AG20443 (cell line): ENCODE measurements around the gene ULBP2.
A peak's percentile ranks its signal among the peaks of the same experiment; 100 is the strongest.
"Not testable (repeated sequence)": the region's sequence is repeated elsewhere in the genome, so short reads cannot be mapped to it uniquely, and the experiment has no call there.

Experiments used
- DNase-seq: peaks from one replicate; pipeline ENCODE4 v3.0.0; 2012; ENCODE audit warnings: low spot score, mixed read lengths

The ULBP2 gene

DNA sequence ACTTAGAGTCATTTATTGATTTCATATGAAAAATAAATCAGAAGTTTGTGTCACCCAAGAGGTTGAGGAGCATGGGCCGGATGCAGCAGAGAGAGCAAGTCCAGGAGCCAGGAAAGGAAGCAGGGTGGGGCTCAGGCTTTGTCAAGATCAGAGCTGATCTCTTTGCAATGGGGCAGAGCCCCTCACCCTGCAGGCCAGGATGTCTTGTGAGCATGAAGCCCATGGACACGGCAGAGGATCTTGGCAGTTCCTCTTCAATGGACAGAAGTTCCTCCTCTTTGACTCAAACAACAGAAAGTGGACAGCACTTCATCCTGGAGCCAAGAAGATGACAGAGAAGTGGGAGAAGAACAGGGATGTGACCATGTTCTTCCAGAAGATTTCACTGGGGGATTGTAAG, 27.1 kb downstream of the ULBP2 start:
- DNase-seq, result not testable (repeated sequence)

DNA sequence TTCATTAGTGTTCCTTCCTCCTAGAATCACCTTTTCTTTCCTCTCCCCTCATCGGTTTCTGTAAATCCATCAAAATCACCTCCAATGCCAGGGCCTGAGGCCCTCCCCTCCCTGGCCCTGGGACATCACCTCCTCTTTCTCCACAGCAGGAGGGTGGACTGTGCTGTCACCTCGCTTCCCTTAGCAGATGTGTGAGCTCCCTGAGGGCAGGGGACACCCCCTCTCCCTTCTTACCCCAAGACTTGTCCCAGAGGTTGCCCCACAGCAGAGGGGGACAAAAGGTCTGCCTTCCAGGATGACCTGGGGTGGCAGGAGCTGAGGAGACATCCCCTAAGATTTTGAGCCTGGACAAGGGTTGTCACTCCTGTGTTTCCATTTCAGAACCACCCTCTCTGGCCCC, 27.8 kb downstream of the ULBP2 start:
- DNase-seq, result no peak

DNA sequence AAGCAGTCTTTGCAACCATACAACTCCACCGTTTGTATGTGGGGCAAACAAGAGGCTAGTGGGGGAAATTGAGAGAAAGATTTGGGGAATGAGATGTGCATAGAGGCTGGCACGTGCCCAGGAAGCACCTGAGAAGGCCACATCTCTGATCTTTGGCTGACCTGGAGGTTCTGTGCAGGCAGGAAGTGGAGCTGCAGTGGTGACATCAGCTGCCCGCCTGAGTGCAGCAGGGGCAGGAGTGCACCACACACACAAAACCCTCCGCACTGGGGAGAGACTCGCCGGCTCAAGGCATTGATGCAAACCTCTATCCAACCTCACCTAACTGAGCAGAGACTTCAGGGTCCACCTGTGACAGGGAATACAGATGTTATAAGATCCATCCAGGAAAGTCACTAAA, 32.6 kb downstream of the ULBP2 start:
- DNase-seq, result not testable (repeated sequence)

DNA sequence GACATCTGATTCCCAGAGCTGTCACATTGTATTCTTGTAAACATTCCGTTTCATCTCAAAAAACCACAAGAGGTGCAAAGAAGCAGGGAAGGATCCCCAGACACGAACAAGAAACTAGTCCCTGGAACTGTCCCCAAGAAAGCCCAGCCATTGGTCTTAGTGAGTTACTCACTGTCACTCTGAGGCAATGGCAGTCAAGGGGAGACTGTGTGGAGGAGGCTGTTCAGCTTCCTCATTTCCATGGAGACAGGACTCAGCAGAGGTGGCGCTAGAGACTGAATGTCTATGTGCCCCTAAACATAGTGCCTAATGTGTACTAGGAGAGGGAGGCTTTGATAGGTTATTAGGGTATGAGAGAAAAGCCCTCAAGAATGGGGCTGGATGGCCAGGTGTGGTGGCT, 33.0 kb downstream of the ULBP2 start:
- DNase-seq, result no peak

DNA sequence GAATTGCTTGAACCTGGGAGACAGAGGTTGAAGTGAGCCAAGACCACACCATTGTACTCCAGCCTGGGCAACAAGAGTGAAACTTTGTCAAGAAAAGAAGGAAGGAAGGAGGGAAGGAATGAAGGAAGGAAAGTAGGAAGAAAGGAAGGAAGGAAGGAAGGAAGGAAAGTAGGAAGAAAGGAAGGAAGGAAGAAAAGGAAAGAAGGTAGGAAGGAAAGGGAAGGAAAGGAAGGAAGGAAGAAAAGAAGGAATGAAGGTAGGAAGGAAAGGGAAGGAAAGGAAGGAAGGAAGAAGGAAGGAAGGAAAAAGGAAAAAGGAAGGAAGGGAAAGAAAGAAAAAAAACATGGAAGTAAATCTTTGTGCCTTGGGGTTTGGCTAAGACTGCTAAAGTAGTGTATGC, 33.6 kb downstream of the ULBP2 start:
- no peak for DNase-seq

DNA sequence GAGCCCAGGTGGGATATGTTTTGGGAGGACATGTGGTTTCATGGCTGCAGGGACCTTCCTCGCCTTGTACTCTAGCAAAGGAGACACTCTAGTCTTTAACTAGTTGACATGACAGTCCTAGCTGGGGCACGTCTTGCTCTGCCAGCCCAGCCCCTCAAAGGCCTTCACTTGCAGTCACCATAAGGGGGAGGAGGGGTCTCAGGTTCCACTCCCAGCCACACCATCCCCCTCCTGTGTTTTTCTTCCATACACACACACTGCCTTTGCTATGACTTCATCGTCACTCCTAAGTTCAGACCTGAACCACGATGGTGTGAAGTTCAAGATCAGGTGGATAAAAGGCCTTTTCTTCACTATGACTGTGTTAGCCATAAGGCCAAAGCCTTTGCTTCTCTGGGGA, 35.4 kb downstream of the ULBP2 start:
- DNase-seq, result no peak

DNA sequence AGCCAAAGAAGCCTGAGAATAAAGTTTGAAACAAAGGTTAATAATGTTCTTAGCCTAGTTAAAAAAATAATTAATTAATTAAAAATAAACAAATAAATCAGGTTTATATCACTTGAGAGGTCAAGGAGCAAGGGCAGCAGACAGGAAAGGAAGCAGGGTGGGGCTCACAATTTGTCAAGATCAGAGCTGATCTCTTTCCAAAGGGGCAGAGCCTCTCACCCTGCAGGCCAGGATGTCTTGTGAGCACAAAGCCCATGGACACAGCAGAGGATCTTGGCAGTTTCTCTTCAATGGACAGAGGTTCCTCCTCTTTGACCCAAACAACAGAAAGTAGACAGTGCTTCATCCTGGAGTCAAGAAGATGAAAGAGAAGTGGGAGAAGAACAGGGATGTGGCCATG, 36.8 kb downstream of the ULBP2 start:
- no peak for DNase-seq

DNA sequence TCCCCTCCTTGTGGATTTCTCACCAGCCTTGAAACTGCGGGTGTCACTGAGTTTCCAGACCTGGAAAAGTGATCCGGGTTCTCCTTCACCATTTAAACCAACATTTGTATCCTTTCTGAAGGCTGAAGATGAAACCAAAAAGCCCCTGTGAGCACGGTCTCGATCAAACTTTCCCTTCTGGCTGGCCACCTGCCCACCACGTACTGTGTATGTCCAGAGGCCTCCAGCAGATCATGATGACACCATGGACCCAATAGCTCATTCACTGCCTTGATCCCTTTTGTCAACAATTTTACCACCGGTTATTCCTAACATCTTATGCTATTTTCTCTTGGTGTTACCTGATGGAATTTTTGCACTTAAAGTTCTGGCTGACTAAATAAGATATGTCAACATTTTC, 37.5 kb downstream of the ULBP2 start:
- DNase-seq, result no peak

DNA sequence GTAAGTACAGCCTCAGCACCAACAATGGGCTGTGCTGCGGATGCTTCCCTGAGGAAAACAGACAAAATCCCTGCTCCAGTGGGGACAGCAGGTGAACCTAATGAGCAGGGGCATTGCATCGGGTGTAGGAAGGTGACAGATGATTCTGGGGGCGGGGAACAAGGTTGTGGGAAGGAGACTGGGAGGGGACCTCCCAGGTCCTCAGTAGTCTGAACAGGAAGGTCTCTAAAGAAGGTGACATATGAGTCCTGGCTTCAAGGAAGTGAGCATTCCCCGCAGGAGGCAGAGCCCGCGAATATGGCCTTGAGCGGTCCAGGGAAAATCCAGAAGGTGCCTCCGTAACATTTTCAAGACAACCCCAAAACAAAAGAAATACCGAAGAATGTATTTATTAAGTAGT, 41.3 kb downstream of the ULBP2 start:
- DNase-seq, result no peak

DNA sequence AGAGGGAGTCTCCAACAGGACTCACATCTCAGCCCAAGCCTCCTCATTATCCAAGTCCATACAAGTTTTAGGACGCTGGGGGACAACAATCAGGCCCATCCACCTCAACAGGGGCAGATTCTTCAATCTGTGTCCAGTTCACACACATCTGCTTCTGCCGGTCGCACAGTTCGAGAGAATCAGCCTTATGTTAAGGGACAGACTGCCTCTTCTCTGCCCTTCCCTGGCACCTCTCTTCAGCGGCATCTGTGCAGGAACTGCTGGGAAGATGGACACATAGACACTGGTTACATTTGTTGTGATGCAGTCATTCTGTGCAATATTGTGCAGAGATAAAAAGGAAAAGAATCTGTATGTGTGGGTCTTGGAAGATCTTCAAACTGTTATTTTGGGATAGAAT, 43.0 kb downstream of the ULBP2 start:
- DNase-seq, result no peak

DNA sequence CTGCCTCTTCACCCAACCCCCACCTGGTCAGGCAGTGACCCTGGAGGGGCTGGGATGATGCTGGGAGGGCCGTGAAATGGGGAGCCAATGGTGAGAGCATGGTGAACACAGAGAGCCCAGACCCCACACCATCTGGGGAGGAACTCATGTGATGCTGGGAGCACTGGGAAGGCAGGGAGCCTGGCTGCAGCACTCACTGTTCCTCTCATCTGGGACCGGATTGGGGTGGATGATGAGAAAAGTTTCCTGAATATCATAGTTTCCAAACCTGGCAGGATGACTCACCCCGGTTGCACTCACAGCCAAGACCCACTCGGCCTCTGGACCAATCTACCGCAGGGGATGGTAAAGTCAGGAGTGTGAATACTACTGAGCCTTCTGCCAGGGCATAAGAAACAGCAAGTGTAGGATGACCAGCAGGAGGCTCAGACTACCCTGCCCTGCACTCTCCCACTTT, 43.7 kb downstream of the ULBP2 start:
- DNase-seq, result no peak

DNA sequence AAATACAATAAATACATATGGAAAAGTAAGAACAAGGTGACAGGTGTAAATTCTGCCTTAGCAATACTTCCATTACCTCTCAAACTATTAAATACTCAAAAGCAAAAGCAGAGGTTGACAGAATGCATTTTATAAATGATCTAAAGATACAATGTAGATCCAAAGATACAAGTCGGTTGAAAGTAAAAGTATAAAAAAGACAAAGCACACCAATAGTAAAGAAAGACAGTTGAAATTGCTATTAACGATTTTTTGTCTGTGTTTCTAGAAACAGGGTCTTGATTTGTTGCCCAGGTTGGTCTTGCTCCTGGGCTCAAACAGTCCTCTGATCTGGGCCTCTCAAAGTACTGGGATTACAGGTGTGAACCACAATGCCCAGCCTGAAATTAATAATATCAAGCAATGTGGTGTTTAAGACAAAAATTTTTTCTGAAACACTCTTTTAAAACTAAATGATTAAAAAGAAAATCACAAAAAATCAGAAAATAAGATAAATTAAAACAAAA, 45.8 kb downstream of the ULBP2 start:
- no peak for DNase-seq

DNA sequence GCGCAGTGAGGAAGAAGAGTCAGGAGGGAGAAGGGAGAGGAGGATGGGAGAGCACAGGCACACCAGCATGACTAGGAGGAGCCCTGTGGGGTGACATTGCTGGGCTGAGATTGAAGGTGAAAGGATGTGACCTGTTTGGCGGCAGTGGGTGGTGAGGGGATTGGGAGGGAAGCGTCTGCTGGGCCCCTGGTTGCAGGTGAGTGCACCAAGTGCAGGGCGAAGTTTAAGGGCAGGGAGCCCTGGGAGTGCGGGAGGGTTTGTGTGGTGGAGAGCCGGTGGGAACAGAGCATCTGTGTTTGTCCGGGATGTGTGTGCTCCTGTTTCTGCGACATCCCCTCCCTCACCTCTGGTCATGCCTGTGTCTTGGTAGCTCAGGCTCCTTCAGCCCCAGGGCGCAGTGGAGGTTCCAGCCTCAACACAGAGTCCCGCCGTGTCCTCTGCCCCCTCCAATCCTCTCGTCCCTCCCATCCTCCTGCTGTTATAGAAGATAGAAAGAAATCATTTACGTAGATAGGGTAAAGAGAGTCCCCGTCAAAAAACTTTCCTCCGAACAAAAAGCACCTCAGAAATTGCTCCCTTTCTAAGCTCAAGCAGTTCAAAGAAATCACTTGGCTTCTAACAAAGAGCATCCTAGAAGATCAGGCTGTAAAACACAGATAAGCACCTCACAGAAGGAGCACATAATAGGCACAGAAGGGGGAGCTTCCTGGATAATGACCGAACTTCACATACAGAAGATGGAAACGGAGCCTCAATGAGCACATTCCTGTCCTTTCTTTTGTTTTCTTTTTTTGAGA, 46.9 kb downstream of the ULBP2 start:
- no peak for DNase-seq

DNA sequence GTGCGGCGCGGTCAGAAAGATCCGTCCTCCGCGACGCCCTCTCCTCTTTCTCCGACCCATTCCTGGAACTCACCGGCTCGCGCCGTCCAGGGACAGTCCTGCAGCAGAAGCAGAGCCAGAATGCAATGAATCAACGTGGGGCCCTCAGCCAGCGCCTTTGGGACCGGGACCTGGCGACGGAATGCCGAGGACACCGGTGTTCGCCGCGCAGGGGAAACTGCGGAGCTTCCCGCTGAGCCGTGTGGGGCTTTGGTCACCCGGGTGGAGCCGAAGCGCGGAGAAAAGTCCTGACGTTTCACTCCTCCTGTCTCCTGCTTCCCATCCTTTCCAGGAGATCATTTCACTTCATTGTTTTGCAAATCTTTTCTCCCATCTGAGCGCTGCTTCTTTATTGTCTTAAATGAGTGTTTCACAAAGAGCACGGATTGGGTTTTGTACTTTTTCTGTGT, 48.4 kb downstream of the ULBP2 start:
- no peak for DNase-seq

DNA sequence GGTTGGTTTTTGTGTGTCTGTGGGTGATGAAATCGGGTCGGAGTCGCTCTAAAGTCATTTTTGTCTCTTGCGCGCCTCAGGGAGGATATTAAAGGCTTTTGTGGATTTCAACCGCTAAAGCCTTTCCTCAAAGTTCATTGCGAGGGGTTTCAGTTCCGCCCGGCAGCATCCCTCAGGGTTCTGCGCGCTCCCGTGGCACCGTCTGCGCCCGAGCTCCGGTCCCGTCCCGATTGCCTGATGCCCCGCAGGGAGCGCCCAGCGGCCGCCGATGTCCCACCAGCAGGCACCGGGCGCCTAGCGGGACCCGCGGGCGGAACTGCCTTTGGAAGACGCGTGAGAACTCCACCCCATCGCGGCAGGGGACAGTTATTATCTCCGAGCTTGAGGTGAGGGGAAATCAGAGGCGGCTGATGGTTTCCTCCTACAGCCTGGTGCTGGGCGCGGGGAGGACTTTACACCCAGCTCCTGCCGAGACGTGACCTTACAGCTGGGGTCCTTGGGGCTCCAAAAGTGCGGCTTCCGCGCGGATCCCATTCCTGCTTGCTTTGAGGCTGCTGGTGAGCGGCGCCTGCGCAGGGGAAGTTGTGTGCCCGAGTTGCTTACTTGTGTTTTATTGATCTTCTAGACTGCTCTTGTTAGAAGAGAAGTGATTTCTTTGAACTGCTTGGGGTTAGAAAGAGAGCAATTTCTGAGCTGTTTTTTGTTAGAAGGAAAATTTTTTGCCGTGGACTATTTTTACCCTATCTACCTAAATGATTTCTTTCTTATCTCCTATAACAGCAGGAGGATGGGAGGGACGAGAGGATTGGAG, 49.1 kb downstream of the ULBP2 start:
- DNase-seq, result peak; percentile 25

DNA sequence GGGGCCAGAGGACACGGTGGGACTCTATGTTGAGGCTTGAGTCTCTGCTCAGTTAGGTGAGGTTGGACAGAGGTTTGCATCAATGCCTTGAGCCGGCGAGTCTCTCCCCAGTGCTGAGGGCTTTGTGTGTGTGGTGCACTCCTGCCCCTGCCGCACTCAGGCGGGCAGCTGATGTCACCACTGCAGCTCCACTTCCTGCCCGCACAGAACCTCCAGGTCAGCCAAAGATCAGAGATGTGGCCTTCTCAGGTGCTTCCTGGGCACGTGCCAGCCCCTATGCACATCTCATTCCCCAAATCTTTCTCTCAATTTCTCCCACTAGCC, 49.6 kb downstream of the ULBP2 start:
- DNase-seq, result not testable (repeated sequence)

DNA sequence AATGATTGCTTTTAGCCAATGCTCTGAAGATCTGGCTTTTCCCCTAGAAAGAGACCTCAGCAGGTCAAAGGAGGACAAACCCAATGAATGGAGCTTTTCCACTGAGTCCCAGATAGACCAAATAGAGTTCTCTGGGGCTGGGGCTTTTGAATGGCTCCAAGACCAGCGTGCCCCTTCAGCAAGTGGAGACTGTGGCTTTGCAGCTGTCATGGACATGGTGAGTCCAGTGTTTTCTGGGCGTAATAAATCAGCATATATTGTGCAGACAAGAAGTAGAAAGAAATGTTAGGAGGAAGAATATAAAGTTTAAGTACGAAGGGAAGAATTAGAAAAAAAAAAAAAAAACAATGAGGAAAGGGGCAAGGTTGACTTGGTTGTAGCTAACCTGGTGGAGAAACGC, 50.0 kb downstream of the ULBP2 start:
- no peak for DNase-seq

DNA sequence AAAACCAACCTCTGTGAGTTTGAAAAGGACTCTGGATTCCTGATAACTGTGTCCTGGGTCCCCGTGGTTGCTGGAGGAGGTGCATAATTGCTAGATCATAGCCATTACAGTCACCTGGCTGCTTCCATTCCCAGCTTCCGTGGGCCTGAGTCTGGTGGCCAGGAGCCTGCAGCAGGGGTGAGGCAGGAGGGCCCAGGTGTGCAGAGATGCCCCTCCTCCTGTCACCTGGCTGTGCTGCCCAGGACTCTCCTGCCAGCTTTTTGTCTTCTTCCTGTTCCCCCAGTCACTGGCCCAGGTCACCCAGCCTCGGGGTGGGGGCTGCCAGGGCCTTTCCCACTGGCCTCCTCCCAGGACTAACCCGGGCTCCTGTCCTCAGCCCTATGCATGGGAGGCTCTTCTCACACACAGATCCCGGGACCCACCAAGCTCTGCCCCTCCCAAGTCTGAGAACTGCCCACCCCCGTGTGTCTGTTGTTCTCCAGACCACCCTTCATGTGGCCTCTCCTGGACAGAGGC, 53.5 kb downstream of the ULBP2 start:
- DNase-seq, result no peak

DNA sequence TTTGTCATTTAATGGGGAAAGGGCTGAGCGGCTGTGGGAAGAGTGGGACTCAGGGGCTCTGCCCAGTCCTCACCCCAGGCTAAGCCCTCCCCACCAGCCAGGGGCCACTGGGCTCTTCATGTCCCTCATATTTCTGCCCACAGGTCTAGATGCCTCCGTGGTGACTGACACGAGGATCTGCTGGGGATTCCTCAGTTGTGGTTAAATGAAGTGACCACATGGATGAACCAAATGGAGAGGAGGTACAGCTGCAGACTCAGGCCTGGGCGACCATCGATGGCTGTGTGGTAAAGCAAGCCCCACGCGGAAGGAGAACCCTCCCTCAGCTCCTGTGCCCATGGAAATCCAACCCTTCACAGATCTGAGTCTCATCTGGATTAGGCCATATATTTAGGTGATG, 54.2 kb downstream of the ULBP2 start:
- DNase-seq, result no peak
